HG03064 (cell line): ENCODE results near the gene MFAP3L.
"Not testable (repeated sequence)": the region's sequence is repeated elsewhere in the genome, so short reads cannot be mapped to it uniquely, and the experiment has no call there.

Source experiments
- ATAC-seq: cut with Tn5 transposase; IDR thresholded peaks from one replicate; pipeline ENCODE4 v1.9.1; 2021; ENCODE audit warnings: low read depth; ENCODE audit not compliant: unreplicated experiment

The MFAP3L gene

DNA sequence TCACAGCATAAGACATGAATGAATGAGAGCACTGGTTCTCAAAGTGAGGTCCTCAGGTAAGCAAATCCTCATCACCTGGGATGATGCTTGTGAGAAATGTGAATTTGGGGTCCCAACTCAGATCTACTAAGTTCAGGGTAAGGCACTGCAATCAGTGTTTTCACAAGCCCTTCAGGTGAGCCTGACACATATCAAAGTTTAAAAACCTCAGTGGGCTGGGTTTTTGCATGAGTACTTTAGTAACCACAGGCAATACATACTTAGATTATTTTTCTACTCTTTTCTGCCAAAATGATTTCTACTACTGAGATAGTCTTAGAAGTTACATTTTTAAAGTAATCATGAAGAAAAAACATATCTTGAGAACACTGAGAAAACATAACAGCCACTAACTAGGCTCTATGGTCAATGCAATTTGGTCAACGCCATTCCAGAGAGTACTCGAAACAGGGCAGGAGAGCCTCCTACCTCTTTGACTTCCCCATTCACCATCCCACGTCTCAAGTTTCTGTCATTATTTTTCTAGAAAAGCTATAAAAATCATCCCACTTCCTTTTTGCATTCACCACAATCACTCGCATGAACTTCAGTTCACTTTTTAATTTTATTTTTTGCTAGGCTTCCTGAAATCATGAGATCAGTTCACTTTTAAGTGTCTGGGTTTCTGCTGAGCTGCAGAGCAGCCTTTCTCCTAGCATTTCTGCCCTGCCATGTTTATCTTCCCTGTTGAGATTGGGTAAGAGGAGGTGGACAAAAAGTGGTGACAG lies 73.8 kb downstream of the MFAP3L start:
- peak; percentile 66 for ATAC-seq

DNA sequence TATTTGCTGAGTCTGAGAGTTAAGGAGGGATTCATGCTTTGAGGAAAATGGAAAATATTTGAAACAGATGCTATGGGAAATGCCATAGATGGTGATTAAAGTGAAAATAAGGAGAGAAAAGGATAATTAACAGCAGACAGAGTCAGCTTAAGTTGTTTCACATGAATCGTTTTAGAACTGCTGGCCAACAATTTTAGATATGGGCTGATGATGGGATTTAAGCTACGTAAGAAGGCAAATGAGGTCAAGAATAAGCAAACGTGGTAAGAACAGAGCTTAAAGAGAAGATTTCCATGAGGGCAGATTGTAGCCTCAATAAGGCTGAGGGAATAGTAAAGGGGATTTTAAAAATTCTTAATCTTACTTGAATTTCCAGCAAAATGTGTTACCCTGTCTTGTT lies 77.9 kb downstream of the MFAP3L start:
- no peak for ATAC-seq

DNA sequence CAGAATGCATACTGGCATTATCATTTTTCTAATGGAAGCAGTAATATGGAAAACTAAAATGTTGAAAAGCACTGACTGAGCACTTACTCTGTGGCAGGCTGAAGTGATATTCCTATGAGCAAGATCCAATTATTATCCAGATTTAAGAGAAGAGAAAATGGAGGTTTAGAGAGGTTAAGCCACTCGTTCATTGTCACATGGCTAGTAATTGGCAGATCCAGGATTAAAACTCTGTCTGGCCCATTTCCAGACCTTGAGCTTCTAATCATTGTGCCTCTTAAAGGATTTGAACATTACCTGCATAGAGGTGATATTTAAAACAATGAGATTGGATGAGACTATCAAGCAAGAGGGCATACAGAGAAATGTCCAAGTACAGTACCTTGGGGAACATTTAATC lies 80.6 kb downstream of the MFAP3L start:
- ATAC-seq, result no peak

DNA sequence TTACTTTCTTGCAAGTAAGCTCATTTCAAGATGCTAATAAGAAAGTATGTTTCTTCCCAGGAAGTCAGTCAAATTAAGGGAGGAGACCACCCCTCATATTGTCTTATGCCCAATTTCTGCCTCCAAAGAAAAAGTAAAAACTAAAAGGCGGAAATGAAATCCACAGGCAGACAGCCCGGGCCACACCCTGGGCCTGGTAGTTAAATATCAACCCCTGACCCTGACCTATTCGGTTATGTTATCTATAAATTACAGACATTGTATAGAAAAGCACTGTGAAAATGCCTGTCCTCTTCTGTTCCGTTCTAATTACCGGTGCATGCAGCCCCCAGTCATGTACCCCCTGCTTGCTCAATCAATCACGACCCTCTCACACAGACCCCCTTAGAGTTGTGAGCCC lies 82.6 kb downstream of the MFAP3L start:
- ATAC-seq, result not testable (repeated sequence)

DNA sequence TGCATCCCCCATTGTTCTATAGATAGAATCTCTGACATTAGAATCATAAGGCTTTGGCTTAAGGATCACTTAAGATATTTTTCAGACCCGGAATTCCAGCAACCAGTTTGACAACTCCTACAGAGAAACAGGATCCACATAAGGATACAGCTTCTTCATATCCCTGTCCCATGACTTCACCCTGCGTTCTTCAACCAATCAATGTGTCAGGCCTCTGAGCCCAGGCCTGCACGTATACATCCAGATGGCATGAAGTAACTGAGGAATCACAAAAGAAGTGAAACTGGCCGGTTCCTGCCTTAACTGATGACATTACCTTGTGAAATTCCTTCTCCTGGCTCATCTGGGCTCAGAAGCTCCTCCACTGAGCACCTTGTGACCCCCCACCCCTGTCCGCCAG lies 85.1 kb downstream of the MFAP3L start:
- no peak for ATAC-seq

DNA sequence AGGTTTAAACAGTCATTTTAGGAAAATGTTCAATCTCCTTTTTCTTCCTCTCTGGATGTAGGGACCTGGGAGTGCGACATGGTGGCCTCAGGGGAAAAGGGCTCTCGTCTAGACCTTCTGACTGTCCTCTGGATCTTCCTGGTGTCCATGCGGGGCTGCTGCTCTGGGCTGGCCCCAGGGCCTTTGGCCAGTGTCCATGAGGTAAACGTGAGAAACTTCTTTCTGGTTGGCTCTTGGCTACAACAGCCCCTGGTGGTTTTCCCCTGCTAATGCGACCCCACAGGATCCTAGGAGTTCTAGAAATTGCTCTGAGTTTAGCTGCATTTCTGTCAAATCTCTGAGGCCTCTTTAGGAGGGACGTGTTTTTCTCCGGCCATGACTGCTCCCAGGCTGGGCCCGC lies 85.7 kb downstream of the MFAP3L start:
- ATAC-seq, result no peak
